AG10803 (cell line): ENCODE results near the gene CCDC142.

Experiments used
- DNase-seq: peaks from one replicate; pipeline ENCODE4 v3.0.0; 2010; ENCODE audit warnings: low read depth
- H3K4me3 ChIP-seq: 2 replicates; pipeline ENCODE4 v1.5.1; 2011; ENCODE audit warnings: mild to moderate bottlenecking, low read length, control low read depth
- CTCF ChIP-seq: conservative IDR thresholded peaks from 2 replicates; pipeline ENCODE4 v1.5.1; 2011; ENCODE audit warnings: mild to moderate bottlenecking, low read length, control low read depth, inconsistent platforms

The CCDC142 gene

GRCh38 chr2:74499940-74500577 lies 17.3 kb upstream of the CCDC142 start:
- TF ChIP-seq CTCF = no peak
- DNase-seq = no peak
- peak overlapping the region; percentile 22; the same call in 1 of the 2 replicates for H3K4me3 ChIP-seq

- DNase-seq = no peak
- peak within 1 kb of the TSS; percentile 53 for H3K4me3 ChIP-seq
These were observed 16.6 kb upstream of the CCDC142 start, which contains the start of gene LBX2 for GRCh38 chr2:74499267-74499939. LBX2 (minus strand) TSS chr2:74499603; CDS start chr2:74499537, 66 bp downstream.

GRCh38 chr2:74498500-74499266 lies 15.9 kb upstream of the CCDC142 start:
- no peak for TF ChIP-seq CTCF
- peak overlapping the region; percentile 53 for H3K4me3 ChIP-seq
- no peak for DNase-seq

More at GRCh38 chr2:74499267-74499939, 16.6 kb upstream of the CCDC142 start, which contains the start of gene LBX2:
- TF ChIP-seq CTCF = no peak

GRCh38 chr2:74497777-74498499 lies 15.1 kb upstream of the CCDC142 start:
- no peak for TF ChIP-seq CTCF
- H3K4me3 ChIP-seq = peak overlapping the region; percentile 53
- no peak for DNase-seq

GRCh38 chr2:74496997-74497776 lies 14.4 kb upstream of the CCDC142 start:
- no peak for DNase-seq
- TF ChIP-seq CTCF = no peak
- no peak overlapping the region; the same call in 1 of the 2 replicates for H3K4me3 ChIP-seq

GRCh38 chr2:74495440-74495839 lies 12.6 kb upstream of the CCDC142 start:
- TF ChIP-seq CTCF = no peak
- no peak overlapping the region for H3K4me3 ChIP-seq
- DNase-seq = no peak
